HG02798 (cell line): ENCODE results near the gene RAPGEF1.

Source experiments
- ATAC-seq: cut with Tn5 transposase; IDR thresholded peaks from one replicate; pipeline ENCODE4 v1.9.1; 2021; ENCODE audit warnings: mild to moderate bottlenecking; ENCODE audit not compliant: unreplicated experiment, poor library complexity

The RAPGEF1 gene

GRCh38 chr9:131614340-131614915 is 125.4 kb downstream of the RAPGEF1 start:
- no peak for ATAC-seq

- no peak for ATAC-seq
These were observed 126.0 kb downstream of the RAPGEF1 start for GRCh38 chr9:131613921-131614320.

- ATAC-seq = no peak
These were observed 127.0 kb downstream of the RAPGEF1 start for GRCh38 chr9:131612851-131613250.

GRCh38 chr9:131611586-131612315 is 128.1 kb downstream of the RAPGEF1 start:
- no peak for ATAC-seq

GRCh38 chr9:131610231-131610761 is 129.6 kb downstream of the RAPGEF1 start:
- ATAC-seq = no peak

- ATAC-seq = no peak
These were observed 130.6 kb downstream of the RAPGEF1 start for GRCh38 chr9:131609099-131609830.

GRCh38 chr9:131608493-131609037 is 131.3 kb downstream of the RAPGEF1 start:
- no peak for ATAC-seq

GRCh38 chr9:131607591-131607990 is 132.3 kb downstream of the RAPGEF1 start:
- ATAC-seq = no peak

- no peak for ATAC-seq
These were observed 132.8 kb downstream of the RAPGEF1 start for GRCh38 chr9:131606896-131607567.

GRCh38 chr9:131605770-131606590 is 133.9 kb downstream of the RAPGEF1 start:
- no peak for ATAC-seq

- ATAC-seq = no peak
These were observed 136.0 kb downstream of the RAPGEF1 start for GRCh38 chr9:131603711-131604439.

GRCh38 chr9:131603199-131603598 is 136.7 kb downstream of the RAPGEF1 start:
- ATAC-seq = no peak

- no peak for ATAC-seq
These were observed 138.1 kb downstream of the RAPGEF1 start for GRCh38 chr9:131601683-131602181.

- ATAC-seq = no peak
These were observed 141.8 kb downstream of the RAPGEF1 start for GRCh38 chr9:131598121-131598520.

GRCh38 chr9:131597246-131597645 is 142.6 kb downstream of the RAPGEF1 start:
- no peak for ATAC-seq

- no peak for ATAC-seq
These were observed 143.5 kb downstream of the RAPGEF1 start for GRCh38 chr9:131596430-131596743.

- ATAC-seq = no peak
These were observed 144.0 kb downstream of the RAPGEF1 start for GRCh38 chr9:131595696-131596429.
